HTR-8/SVneo (cell line): ENCODE measurements around the gene SGPL1.

Experiments
- DNase-seq: peaks from one replicate; pipeline ENCODE4 v3.0.0; 2011; ENCODE audit warnings: low spot score, mixed read lengths; ENCODE audit not compliant: insufficient read length
- FAIRE-seq: peaks from 2 replicates; lab custom pipeline; 2011; peaks lifted over from hg19 to GRCh38; lab: Jason Lieb, UNC

Gene SGPL1

GRCh38 chr10:70806841-70807240 lies 8.9 kb upstream of the SGPL1 start:
- DNase-seq (no peak), FAIRE-seq (no peak)

GRCh38 chr10:70807556-70807955 lies 8.2 kb upstream of the SGPL1 start:
- DNase-seq (no peak), FAIRE-seq (no peak)

GRCh38 chr10:70809011-70809611 lies 6.6 kb upstream of the SGPL1 start:
- peak; percentile 66 for FAIRE-seq
- DNase-seq = no peak

DNA sequence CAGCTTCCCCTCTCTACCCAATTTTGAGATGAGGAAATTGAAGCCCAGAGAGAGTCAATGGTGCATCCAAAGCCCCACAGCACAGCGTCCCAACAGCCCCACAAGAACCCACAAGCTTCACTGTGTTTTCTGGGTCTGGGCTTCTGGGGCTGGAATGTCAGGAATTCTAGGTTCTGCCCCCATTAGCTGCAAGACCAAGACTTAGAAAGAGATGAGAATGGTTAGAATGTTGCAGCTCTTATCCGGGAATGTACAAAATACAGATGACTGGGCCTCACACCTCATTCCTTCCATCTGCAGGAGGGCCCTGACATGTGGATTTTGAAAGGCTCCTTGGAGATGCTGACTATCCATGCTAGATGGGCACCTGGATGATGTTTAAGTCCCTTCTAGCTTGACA lies 6.0 kb upstream of the SGPL1 start:
- FAIRE-seq = no peak
- no peak for DNase-seq

- FAIRE-seq (no peak), DNase-seq (no peak)
Observed at GRCh38 chr10:70810967-70811366, 4.8 kb upstream of the SGPL1 start.

DNA sequence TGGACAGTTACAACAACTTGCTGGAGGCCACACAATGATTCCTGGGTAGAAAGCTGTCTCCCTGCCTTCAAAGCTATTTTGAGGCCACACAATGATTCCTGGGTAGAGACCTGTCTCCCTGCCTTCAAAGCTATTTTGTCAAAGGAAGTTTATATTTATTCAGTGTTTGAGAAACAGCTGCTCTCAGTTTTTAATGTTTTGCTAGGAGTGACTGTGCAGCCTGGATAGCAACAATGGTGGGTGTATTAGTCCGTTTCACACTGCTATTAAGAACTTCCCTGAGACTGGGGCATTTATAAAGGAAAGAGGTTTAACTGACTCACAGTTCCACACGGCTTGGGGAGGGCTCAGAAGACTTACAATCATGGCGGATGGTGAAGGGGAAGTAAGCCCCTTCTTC lies 3.9 kb upstream of the SGPL1 start:
- DNase-seq = no peak
- no peak for FAIRE-seq

- no peak for FAIRE-seq
Observed at GRCh38 chr10:70812814-70813213, 2.9 kb upstream of the SGPL1 start.

DNA sequence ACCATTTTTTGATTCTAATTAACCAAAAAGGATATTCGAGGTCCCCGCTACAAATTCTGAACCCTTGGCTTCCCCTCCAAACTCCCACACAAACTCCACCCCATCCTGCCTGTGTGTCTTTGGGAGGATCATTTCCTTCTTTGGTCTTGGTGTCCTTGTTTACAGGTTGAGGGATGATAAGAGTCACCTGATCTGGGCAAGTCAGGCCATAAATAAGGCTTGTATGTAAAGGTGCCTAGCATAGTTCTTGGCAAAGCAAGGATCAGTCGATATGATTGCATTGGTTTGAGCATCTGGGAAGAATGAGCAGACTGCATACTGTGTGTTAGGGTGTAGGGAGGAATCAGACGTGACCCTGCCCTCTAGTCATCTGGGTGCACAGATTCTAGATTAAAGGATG lies 1.6 kb upstream of the SGPL1 start:
- FAIRE-seq = no peak

More at GRCh38 chr10:70812814-70813213, 2.9 kb upstream of the SGPL1 start:
- DNase-seq = no peak

GRCh38 chr10:70816220-70816894 lies 609 bp downstream of the SGPL1 start:
- FAIRE-seq (peak; percentile 94), DNase-seq (peak; percentile 93)

More for the DNA sequence above, 1.6 kb upstream of the SGPL1 start:
- no peak for DNase-seq

- no peak for FAIRE-seq
- no peak for DNase-seq
Observed at GRCh38 chr10:70820976-70821750, 5.4 kb downstream of the SGPL1 start.

- FAIRE-seq (no peak), DNase-seq (no peak)
Observed at GRCh38 chr10:70822076-70822820, 6.5 kb downstream of the SGPL1 start.

- DNase-seq = no peak
- FAIRE-seq = no peak
Observed at GRCh38 chr10:70827086-70827757, 11.5 kb downstream of the SGPL1 start.

- no peak for FAIRE-seq
Observed at GRCh38 chr10:70828923-70829322, 13.2 kb downstream of the SGPL1 start.

DNA sequence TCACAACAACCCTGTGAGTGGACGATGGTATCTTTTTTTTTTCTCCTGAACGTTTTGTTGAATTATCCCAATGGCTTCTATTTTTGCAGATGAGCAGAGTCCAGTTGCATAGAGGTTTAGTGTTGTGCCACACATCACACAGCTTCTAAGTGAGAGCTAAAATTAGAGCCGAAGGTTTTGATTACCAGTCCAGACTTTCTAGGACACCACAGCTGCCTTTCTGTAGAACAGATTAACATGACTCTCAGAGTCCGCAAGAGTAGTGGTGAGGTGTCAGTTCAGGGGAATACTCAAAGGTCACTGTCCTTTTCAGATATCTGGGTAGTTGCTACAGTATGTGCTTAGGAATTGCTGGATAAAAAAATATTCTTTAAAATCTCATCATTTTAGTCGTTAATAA lies 13.8 kb downstream of the SGPL1 start:
- DNase-seq (no peak), FAIRE-seq (no peak)

More at GRCh38 chr10:70828923-70829322, 13.2 kb downstream of the SGPL1 start:
- DNase-seq = no peak

GRCh38 chr10:70830164-70830563 lies 14.4 kb downstream of the SGPL1 start:
- DNase-seq = no peak

DNA sequence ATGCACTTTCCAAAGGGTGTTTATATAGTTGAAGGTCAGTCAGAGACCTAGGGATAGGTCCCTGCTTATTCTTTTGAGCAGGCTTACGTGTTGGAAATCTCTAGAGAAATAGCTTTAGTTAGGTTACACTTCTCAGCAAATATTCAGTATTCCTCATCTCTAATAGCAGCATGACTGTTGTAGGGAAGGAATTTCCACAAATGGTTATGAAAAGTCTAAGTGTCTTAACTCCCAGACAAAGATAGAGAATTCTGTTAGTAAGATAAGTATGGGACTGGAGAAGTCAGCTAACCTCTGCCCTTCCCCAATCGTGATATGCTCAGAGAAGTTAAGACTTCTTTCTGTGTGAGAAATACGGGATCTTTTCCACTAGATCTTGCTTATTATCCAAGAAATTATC lies 16.5 kb downstream of the SGPL1 start:
- no peak for FAIRE-seq

More at GRCh38 chr10:70830164-70830563, 14.4 kb downstream of the SGPL1 start:
- no peak for FAIRE-seq

DNA sequence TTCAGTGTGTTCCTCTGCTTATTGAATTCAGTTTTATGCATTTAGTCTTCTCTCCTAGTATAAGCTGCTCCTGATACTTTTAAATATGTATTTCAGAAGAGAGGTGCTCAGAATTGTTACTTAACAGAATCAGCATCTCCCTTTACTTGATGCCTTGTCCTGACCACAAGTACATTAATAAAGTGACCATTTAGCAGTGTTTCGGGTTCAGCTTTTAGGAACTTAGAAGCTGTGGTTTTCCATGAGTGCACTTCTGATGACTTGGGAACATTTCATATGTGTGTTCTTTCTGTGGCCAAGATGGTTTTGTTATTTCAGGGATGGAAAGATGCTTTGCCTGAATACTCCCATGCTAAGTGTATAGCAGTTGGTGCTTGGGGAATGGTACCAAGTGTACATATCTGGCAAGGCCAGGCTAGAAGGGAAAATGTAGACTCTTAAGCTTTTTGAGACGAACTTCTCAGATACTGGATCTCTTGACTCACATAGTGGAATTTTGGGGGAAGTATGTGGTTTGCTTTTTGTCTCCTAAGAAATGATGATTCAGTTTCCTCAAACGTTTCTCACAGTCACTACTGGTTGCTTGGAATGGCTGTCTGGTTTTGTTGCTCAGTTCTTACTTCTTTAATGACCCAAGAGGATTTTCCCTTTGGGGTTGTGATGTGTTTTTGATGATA lies 17.2 kb downstream of the SGPL1 start:
- DNase-seq = peak; percentile 47
- FAIRE-seq = no peak

More for the DNA sequence above, 16.5 kb downstream of the SGPL1 start:
- no peak for DNase-seq

DNA sequence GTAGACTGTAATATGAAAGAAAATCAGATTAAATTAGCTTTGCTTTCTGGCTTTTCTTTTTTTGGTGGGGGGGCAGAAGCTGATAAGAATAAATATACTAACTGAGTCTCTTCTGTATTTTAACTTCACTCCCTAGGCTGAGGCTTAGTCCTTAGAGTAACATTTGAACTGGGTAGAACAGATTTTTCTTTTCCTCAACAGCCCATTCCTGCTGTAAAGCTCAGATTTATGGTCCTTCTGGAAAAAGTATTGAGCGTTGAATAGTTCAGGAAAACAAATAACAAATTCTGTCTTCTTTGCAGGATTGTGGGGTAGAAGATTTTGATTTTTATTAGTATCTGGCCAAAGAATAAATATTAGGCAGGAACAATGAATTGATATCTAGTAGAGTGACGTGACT lies 17.9 kb downstream of the SGPL1 start:
- DNase-seq (no peak), FAIRE-seq (no peak)

GRCh38 chr10:70834021-70834420 lies 18.3 kb downstream of the SGPL1 start:
- DNase-seq (no peak), FAIRE-seq (no peak)
